ENCODE results near the gene ADAMTS7. TPM values are rescaled to one million over a fixed set of nuclear protein-coding genes. Genes with fewer than 3 reads are reported as not detected.
A peak's percentile ranks its signal among the peaks of the same experiment; 100 is the strongest.

ADAMTS7 gene
- total and polyA plus RNA-seq, 2 of the 4 experiments (the other 2 are of a cell fraction): 1.4 to 12.6 TPM

GRCh38 chr15:78810362-78811123, 721 bp downstream of the ADAMTS7 start:
- Histone ChIP-seq H2AFZ (replicated peaks; ENCODE audit: low read length, poor library complexity) (peak overlapping the region; percentile 95), H3K14ac (replicated peaks; ENCODE audit: low read depth, low read length) (peak overlapping the region; percentile 41; the same call in 1 of the 2 replicates), H2BK5ac (ENCODE audit: low read depth, low read length, poor library complexity, severe bottlenecking) (no peak overlapping the region), H3K4ac (ENCODE audit: low read depth, low read length) (peak overlapping the region; percentile 27), H3K36me3 (ENCODE audit: control insufficient read depth, insufficient read depth, low read length) (peaks cover 2% of the 10 kb centered on the region; the same call in 1 of the 2 replicates), H3K18ac (ENCODE audit: low read depth, low read length) (no peak overlapping the region), H3K56ac (ENCODE audit: extremely low read depth, insufficient read depth, low read length) (peak overlapping the region; percentile 51; the same call in 1 of the 2 replicates), H4K5ac (ENCODE audit: low read depth, low read length) (no peak overlapping the region), H3K4me3 (ENCODE audit: insufficient read depth, low read depth, low read length) (peak overlapping the region; percentile 96), H4K20me1 (ENCODE audit: insufficient read depth, low read length) (peaks cover 23% of the 10 kb centered on the region; the same call in 1 of the 2 replicates), H2BK20ac (ENCODE audit: low read depth, low read length) (no peak overlapping the region), H4K8ac (ENCODE audit: low read depth in 2 of 2, low read length in 2 of 2) (peak overlapping the region in 1 of 2 experiments; percentile 51; a peak in 1 of 4 replicates), H3K9me3 (ENCODE audit: control insufficient read depth, insufficient read depth, low read length) (no peaks in the 10 kb centered on the region), H3K9ac (ENCODE audit: low read depth, low read length) (peak overlapping the region; percentile 79), H3K4me1 (ENCODE audit: control insufficient read depth, insufficient read depth, low read length) (peaks cover 8% of the 10 kb centered on the region), H3K23ac (ENCODE audit: low read depth, low read length) (peak overlapping the region; percentile 63; the same call in 1 of the 2 replicates), H3K4me2 (ENCODE audit: low read depth, low read length) (peak overlapping the region; percentile 65), H2AK5ac (ENCODE audit: low read depth, low read length) (no peak overlapping the region), H2BK120ac (ENCODE audit: low read depth, low read length) (0 out of 2 replicates have a peak overlapping the region, but pooled peaks have one; percentile 18), H3K27ac (ENCODE audit: insufficient read depth, low read length) (peak overlapping the region; percentile 49), H3K79me1 (ENCODE audit: low read depth in 1 of 2, low read length in 2 of 2) (peaks cover 5 to 46% of the 10 kb centered on the region in 2 experiments; a peak in 3 of 4 replicates), H3K9me1 (ENCODE audit: insufficient read depth, low read length) (peaks cover 9% of the 10 kb centered on the region), H4K91ac (ENCODE audit: insufficient read depth, low read depth, low read length) (peak overlapping the region; percentile 12), H2BK15ac (ENCODE audit: low read depth, low read length) (no peak overlapping the region), H3K27me3 (ENCODE audit: control insufficient read depth, insufficient read depth, low read length) (no peaks in the 10 kb centered on the region), H2AK9ac (replicated peaks; ENCODE audit: low read depth, low read length, poor library complexity) (peak overlapping the region; percentile 81)
- DNase-seq: peak; percentile 35
- intact Hi-C loops (cut with micrococcal nuclease): loop anchor here (1.0 to 2.0 kb wide), 2 partner anchors 50 to 63 kb away; no protein-coding TSS in a partner anchor
- ChIA-PET CTCF (interaction anchor here (1.1 kb wide), 1 partner anchor 63 kb away, joined by 4 read pairs; no protein-coding TSS in a partner anchor), POLR2A (ENCODE audit: unreplicated experiment) (interaction anchor here (0.7 kb wide), 2 partner anchors 14 to 21 kb away, joined by 3 read pairs; no protein-coding TSS in a partner anchor)
- in situ Hi-C loops (cut with MboI; ENCODE audit: low sequenced_read_pairs): no loop called here
- dilution Hi-C loops (cut with HindIII; ENCODE audit: low sequenced_read_pairs, unreplicated experiment): no loop called here
- TF ChIP-seq CTCF (conservative IDR thresholded peaks at IDR 0.05; ENCODE audit: low read depth, low read length) (0 out of 2 replicates have a peak, but pooled peaks have one; percentile 4), CHD1 (IDR thresholded peaks at IDR 0.05; ENCODE audit: low read depth, low read length) (no peak), MAZ (IDR thresholded peaks at IDR 0.05; ENCODE audit: borderline replicate concordance, low read depth, low read length) (peak; percentile 10; the same call in 1 of the 2 replicates), POLR2A (IDR thresholded peaks at IDR 0.05; ENCODE audit: low read depth, low read length) (0 out of 2 replicates have a peak, but pooled peaks have one; percentile 31), BHLHE40 (IDR thresholded peaks at IDR 0.05; ENCODE audit: low read depth, low read length) (no peak)
- peak; percentile 15 for ATAC-seq (ENCODE audit: low read depth)
- BruUV-seq (replicated peaks): no TSS peak
- 0% methylated on average over 16 of the region's 76 CpGs; no CpG with 5 or more reads in 1 of the 2 experiments for WGBS, 2 experiments (ENCODE audit: extremely low coverage in 2 of 2, insufficient read length in 1 of 2)

Measured in IMR-90 (cell line).